ENCODE data around the gene BOK.

Gene BOK

DNA sequence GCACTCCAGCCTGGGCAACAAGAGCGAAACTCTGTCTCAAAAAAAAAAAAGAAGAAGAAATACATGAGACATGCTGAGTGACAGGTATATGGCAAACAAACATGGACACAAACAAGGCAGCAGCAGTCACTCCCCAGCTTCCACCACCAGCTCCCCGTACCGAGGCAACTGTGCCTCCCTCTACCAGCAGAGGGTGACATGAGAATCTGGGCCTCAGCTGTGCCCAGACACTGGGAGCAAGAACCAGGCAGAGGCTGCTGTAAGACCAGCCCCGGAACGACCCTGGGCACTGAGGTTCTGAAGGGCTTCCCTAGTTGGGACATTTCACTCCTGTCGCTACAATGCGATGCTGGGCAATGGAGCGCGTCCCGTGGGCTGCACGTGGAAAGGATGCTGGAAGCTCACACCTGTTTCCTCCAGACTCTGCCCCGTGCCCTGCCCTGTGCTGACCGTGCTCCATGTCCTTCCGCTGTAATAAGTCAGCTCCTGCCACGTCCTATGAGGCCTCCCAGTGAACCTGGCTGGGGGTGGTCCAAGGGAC is 37.1 kb downstream of the BOK start:
- Histone ChIP-seq H3K9ac (ENCODE audit: low read depth, low read length) (no peak overlapping the region), H3K27me3 (ENCODE audit: control insufficient read depth, insufficient read depth, low read length) (no peaks in the 10 kb centered on the region), H3K27ac (ENCODE audit: low read depth, low read length) (no peak overlapping the region), H3K36me3 (ENCODE audit: control insufficient read depth, insufficient read depth, low read length) (peaks cover 30% of the 10 kb centered on the region), H3K4me3 (ENCODE audit: low read depth, low read length) (no peak overlapping the region), H3K4me1 (ENCODE audit: control insufficient read depth, insufficient read depth, low read length) (no peaks in the 10 kb centered on the region), H3K9me3 (ENCODE audit: control insufficient read depth, insufficient read depth, low read length) (no peaks in the 10 kb centered on the region)

DNA sequence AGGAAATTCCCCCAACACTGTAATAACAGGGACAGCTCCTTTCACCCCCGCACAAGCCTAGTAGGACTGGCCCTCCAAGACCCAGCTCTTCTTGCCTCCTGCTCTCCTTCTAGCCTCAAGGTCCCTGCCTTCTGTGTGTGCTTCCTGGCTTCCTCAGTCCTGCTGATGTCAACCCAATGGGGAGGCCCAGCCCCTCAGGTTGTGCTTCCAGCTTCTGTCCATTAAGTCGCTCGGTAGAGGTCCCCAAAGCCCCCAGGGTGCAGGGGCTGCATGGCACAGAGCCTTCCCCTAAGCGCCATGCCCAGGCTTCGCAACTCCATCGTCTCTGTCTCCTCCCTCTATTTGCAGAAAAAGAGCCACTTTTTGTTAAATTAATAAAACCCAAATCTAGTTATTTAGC is 39.0 kb downstream of the BOK start:
- no peak overlapping the region for H3K9ac ChIP-seq (ENCODE audit: low read depth, low read length)
- no peaks in the 10 kb centered on the region for H3K4me1 ChIP-seq (ENCODE audit: control insufficient read depth, insufficient read depth, low read length)
- no peaks in the 10 kb centered on the region for H3K27me3 ChIP-seq (ENCODE audit: control insufficient read depth, insufficient read depth, low read length)

DNA sequence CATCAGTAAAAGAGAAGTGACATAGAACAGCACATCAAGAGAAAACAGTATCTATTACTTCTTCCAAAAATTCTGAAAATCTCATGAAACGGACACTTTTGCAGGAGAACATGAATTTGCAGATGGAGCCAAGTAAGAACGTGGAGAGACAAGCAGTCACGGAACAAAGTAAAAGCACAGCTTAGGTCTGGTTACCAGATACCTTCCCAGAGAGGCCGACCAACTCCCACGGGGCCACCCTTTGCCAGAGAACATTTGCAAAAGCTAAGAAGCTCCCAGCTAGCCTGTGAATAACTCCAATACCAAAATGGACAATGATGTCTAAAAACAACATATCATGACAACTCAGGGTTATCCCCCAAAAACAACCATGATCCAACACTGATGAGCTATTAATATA is 39.5 kb downstream of the BOK start:
- peaks cover 51% of the 10 kb centered on the region for H3K36me3 ChIP-seq (ENCODE audit: control insufficient read depth, insufficient read depth, low read length)
- no peak overlapping the region for H3K27ac ChIP-seq (ENCODE audit: low read depth, low read length)
- no peak overlapping the region for H3K4me3 ChIP-seq (ENCODE audit: low read depth, low read length)
- H3K9ac ChIP-seq (ENCODE audit: low read depth, low read length) = no peak overlapping the region
- H3K27me3 ChIP-seq (ENCODE audit: control insufficient read depth, insufficient read depth, low read length) = no peaks in the 10 kb centered on the region
- H3K4me1 ChIP-seq (ENCODE audit: control insufficient read depth, insufficient read depth, low read length) = no peaks in the 10 kb centered on the region
- no peaks in the 10 kb centered on the region for H3K9me3 ChIP-seq (ENCODE audit: control insufficient read depth, insufficient read depth, low read length)

More for the DNA sequence above, 39.0 kb downstream of the BOK start:
- no peaks in the 10 kb centered on the region for H3K9me3 ChIP-seq (ENCODE audit: control insufficient read depth, insufficient read depth, low read length)
- H3K36me3 ChIP-seq (ENCODE audit: control insufficient read depth, insufficient read depth, low read length) = peaks cover 46% of the 10 kb centered on the region
- H3K4me3 ChIP-seq (ENCODE audit: low read depth, low read length) = no peak overlapping the region
- H3K27ac ChIP-seq (ENCODE audit: low read depth, low read length) = no peak overlapping the region

DNA sequence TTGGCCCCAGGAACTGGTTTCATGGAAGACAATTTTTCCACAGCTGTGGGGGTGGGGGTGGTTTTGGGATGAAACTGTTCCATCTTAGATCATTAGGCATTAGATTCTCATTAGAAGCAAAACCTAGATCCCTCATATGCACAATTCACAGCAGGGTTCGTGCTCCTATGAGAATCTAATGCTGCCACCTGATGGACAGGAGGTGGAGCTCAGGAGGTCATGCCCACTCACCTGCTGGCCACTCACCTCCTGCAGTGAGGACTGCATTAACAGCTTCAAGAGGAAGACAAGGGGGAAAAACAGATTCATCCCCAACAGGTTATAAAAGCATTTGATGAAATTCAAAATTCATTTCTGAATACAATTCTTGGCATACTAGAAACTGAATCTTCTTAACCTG is 39.9 kb downstream of the BOK start:
- Histone ChIP-seq H3K27me3 (ENCODE audit: control insufficient read depth, insufficient read depth, low read length) (no peaks in the 10 kb centered on the region), H3K27ac (ENCODE audit: low read depth, low read length) (no peak overlapping the region), H3K9ac (ENCODE audit: low read depth, low read length) (no peak overlapping the region), H3K9me3 (ENCODE audit: control insufficient read depth, insufficient read depth, low read length) (no peaks in the 10 kb centered on the region), H3K4me3 (ENCODE audit: low read depth, low read length) (no peak overlapping the region), H3K36me3 (ENCODE audit: control insufficient read depth, insufficient read depth, low read length) (peaks cover 47% of the 10 kb centered on the region), H3K4me1 (ENCODE audit: control insufficient read depth, insufficient read depth, low read length) (no peaks in the 10 kb centered on the region)

DNA sequence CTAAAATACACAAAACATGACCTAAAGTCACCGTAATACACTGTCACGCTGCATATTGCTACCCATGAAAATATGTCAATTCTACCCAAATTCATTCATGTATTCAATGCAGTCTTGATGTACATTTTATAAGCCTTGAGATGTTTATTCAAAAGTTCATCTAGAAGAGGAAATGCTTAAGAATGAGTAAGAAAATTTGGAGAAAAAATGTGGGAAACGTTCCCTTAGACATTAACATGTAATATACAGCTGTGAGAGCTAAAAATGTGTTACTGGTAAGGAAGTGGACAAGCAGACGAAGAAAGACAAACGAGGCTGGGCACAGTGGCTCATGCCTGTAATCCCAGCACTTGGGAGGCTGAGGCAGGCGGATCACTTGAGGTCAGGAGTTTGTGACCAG is 41.1 kb downstream of the BOK start:
- no peak overlapping the region for H3K9ac ChIP-seq (ENCODE audit: low read depth, low read length)
- no peak overlapping the region for H3K27ac ChIP-seq (ENCODE audit: low read depth, low read length)
- H3K27me3 ChIP-seq (ENCODE audit: control insufficient read depth, insufficient read depth, low read length) = no peaks in the 10 kb centered on the region
- H3K4me1 ChIP-seq (ENCODE audit: control insufficient read depth, insufficient read depth, low read length) = no peaks in the 10 kb centered on the region
- peaks cover 47% of the 10 kb centered on the region for H3K36me3 ChIP-seq (ENCODE audit: control insufficient read depth, insufficient read depth, low read length)
- no peaks in the 10 kb centered on the region for H3K9me3 ChIP-seq (ENCODE audit: control insufficient read depth, insufficient read depth, low read length)
- no peak overlapping the region for H3K4me3 ChIP-seq (ENCODE audit: low read depth, low read length)

DNA sequence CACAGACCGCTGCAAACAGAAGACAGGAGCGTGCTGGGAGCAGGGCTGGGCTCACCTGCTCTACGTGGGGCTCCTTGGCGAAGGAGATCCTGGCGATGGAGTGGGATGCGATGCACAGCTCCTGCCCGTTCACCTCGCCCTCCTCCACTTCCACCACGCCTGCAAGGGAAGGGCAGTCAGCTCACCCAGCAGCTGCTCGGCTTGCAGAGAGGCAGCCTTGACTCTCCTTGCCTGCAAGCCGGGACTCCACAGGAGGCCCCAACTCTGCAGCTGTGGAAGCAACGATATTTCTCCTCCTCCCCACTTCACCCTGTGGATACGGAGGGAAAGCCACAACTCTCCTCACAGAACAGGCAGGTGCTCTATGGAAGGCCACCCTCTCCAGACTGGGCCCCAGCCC is 43.3 kb downstream of the BOK start:
- Histone ChIP-seq H3K4me3 (ENCODE audit: low read depth, low read length) (no peak overlapping the region), H3K36me3 (ENCODE audit: control insufficient read depth, insufficient read depth, low read length) (peaks cover 65% of the 10 kb centered on the region), H3K27me3 (ENCODE audit: control insufficient read depth, insufficient read depth, low read length) (no peaks in the 10 kb centered on the region), H3K9me3 (ENCODE audit: control insufficient read depth, insufficient read depth, low read length) (no peaks in the 10 kb centered on the region), H3K9ac (ENCODE audit: low read depth, low read length) (no peak overlapping the region), H3K4me1 (ENCODE audit: control insufficient read depth, insufficient read depth, low read length) (no peaks in the 10 kb centered on the region), H3K27ac (ENCODE audit: low read depth, low read length) (no peak overlapping the region)

DNA sequence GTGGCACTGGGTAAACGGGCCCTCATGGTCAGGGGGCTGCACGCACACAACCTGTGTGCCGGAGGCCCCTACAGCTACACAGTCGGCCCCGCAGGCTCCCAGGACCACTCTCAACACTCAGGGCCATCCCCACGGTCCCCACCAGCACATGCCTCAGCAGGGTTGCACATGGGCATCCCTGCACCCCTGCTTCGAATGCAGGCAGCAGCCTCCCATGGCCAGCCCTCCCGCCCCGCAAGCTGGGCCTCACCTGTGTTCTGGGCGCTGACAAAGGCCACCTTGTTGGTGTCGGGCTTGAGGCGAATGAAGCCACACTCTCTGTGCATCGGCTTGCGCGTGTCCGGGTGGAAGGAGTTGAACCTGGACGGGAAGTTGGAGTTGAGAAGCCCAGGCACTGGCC is 44.2 kb downstream of the BOK start:
- H3K27me3 ChIP-seq (ENCODE audit: control insufficient read depth, insufficient read depth, low read length) = no peaks in the 10 kb centered on the region
- H3K27ac ChIP-seq (ENCODE audit: low read depth, low read length) = no peak overlapping the region
- peaks cover 60% of the 10 kb centered on the region for H3K36me3 ChIP-seq (ENCODE audit: control insufficient read depth, insufficient read depth, low read length)
- H3K4me1 ChIP-seq (ENCODE audit: control insufficient read depth, insufficient read depth, low read length) = no peaks in the 10 kb centered on the region
- no peak overlapping the region for H3K9ac ChIP-seq (ENCODE audit: low read depth, low read length)
- no peaks in the 10 kb centered on the region for H3K9me3 ChIP-seq (ENCODE audit: control insufficient read depth, insufficient read depth, low read length)
- no peak overlapping the region for H3K4me3 ChIP-seq (ENCODE audit: low read depth, low read length)

DNA sequence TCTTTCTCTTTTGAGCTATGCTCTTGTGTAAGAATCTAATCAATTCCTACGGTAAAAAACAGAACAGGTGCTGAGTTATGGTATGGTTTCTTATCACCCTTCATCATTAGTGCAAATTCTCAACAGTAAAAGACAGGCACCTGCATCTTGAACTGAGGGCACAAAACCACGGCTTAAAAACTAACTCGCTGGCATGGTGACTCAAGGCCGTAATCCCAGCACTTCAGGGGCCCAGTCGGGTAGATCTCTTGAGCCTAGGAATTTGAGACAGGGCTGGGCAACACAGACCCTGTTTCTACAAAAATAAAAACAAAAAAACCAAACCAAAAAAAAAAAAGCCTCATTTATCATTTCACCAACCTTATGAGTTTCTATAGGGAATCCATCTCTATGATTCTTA is 45.1 kb downstream of the BOK start:
- Histone ChIP-seq H3K36me3 (ENCODE audit: control insufficient read depth, insufficient read depth, low read length) (peaks cover 61% of the 10 kb centered on the region), H3K4me3 (ENCODE audit: low read depth, low read length) (no peak overlapping the region), H3K27me3 (ENCODE audit: control insufficient read depth, insufficient read depth, low read length) (no peaks in the 10 kb centered on the region), H3K9ac (ENCODE audit: low read depth, low read length) (no peak overlapping the region), H3K9me3 (ENCODE audit: control insufficient read depth, insufficient read depth, low read length) (no peaks in the 10 kb centered on the region), H3K4me1 (ENCODE audit: control insufficient read depth, insufficient read depth, low read length) (no peaks in the 10 kb centered on the region), H3K27ac (ENCODE audit: low read depth, low read length) (no peak overlapping the region)

DNA sequence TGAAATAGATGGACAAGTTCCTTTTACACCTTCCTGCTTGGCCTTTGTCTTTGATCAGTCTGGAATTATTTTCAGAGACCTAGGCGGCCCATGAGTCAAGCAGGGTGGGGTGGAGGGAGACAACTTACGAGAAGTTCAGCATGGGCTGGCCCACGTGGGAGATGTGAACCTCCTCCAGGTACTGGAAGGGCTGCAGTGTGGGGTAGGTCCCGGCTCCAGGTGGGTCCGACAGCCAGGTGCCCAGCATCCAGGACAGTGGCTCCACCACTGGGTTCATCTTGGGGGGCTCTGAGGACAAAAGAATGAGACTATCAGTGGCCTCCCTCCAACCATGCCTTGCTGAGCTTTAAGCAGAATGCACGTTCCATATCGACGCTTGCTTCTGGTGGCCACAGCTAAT is 47.6 kb downstream of the BOK start:
- H3K4me1 ChIP-seq (ENCODE audit: control insufficient read depth, insufficient read depth, low read length) = 0 out of 2 replicates have a peak, but pooled peaks cover 5% of the 10 kb centered on the region
- no peaks in the 10 kb centered on the region for H3K27me3 ChIP-seq (ENCODE audit: control insufficient read depth, insufficient read depth, low read length)
- H3K36me3 ChIP-seq (ENCODE audit: control insufficient read depth, insufficient read depth, low read length) = peaks cover 44% of the 10 kb centered on the region

DNA sequence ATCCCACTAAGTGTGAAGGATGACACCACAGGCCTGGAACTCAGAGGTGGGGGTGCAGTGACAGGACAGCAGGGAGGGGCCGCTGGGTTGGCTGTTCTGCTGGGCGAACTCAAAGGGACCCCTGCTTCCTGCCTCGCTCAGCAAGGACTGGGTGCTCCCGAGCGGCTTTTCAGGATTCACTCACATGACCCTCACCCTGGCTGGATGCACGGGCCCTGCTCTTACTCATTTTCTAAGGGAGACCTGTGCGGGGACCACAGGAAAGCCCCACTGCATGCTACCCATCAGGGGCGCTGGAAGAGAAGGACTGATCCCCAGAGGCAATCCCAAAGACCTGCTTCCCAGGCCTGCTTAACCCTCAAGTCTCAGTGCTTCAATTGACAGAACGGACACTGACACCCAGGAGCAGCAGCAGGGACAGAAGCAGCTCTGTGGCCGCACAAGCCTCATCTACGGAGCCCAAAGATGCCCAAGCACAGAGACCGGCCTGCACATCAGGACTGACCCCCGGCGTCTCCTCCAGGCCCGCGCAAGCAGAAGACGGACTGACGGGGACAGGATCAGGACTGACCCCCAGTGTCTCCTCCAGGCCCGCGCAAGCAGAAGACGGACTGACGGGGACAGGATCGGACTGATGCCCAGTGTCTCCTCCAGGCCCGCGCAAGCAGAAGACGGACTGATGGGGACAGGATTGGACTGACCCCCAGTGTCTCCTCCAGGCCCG is 48.8 kb downstream of the BOK start:
- peaks cover 35% of the 10 kb centered on the region for H3K36me3 ChIP-seq (ENCODE audit: control insufficient read depth, insufficient read depth, low read length)
- H3K4me1 ChIP-seq (ENCODE audit: control insufficient read depth, insufficient read depth, low read length) = 0 out of 2 replicates have a peak, but pooled peaks cover 5% of the 10 kb centered on the region
- no peaks in the 10 kb centered on the region for H3K27me3 ChIP-seq (ENCODE audit: control insufficient read depth, insufficient read depth, low read length)
- H3K4me3 ChIP-seq (ENCODE audit: low read depth, low read length) = no peak overlapping the region
- H3K27ac ChIP-seq (ENCODE audit: low read depth, low read length) = no peak overlapping the region
- H3K9me3 ChIP-seq (ENCODE audit: control insufficient read depth, insufficient read depth, low read length) = no peaks in the 10 kb centered on the region
- H3K9ac ChIP-seq (ENCODE audit: low read depth, low read length) = no peak overlapping the region

More for the DNA sequence above, 47.6 kb downstream of the BOK start:
- H3K27ac ChIP-seq (ENCODE audit: low read depth, low read length) = no peak overlapping the region
- H3K4me3 ChIP-seq (ENCODE audit: low read depth, low read length) = no peak overlapping the region
- no peak overlapping the region for H3K9ac ChIP-seq (ENCODE audit: low read depth, low read length)
- no peaks in the 10 kb centered on the region for H3K9me3 ChIP-seq (ENCODE audit: control insufficient read depth, insufficient read depth, low read length)

DNA sequence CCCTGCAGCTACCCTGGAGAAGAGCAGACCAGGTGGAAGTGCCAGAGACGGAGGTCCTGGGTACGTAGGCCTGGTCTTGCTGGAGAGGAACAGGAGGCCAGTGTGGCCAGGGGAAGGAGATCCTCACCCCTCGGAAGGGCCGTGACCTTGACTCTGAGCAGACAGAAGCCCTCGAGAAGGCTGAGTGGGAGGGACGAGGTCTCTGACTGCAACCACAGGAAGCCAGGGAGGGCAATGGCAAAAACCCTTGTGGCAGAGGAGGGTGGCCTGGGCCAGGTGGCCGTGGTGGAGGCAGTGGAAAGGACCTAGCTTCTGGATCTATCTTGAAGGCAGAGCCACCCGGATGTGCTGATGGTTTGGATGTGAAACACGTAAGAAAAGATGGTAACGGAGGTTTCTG is 50.3 kb downstream of the BOK start:
- Histone ChIP-seq H3K9ac (ENCODE audit: low read depth, low read length) (no peak overlapping the region), H3K27me3 (ENCODE audit: control insufficient read depth, insufficient read depth, low read length) (no peaks in the 10 kb centered on the region), H3K36me3 (ENCODE audit: control insufficient read depth, insufficient read depth, low read length) (peaks cover 28% of the 10 kb centered on the region), H3K4me3 (ENCODE audit: low read depth, low read length) (no peak overlapping the region), H3K4me1 (ENCODE audit: control insufficient read depth, insufficient read depth, low read length) (0 out of 2 replicates have a peak, but pooled peaks cover 5% of the 10 kb centered on the region), H3K9me3 (ENCODE audit: control insufficient read depth, insufficient read depth, low read length) (no peaks in the 10 kb centered on the region), H3K27ac (ENCODE audit: low read depth, low read length) (no peak overlapping the region)

Measured in HUES48 (cell line).